Activated CD4-positive, alpha-beta memory T cell treated with anti-CD3 and anti-CD28 coated beads for 36 hours (primary cell): ENCODE data around the gene FCGR3A. TPM values are rescaled to one million over a fixed set of nuclear protein-coding genes. Genes with fewer than 3 reads are reported as not detected.
"Not testable (repeated sequence)": the region's sequence is repeated elsewhere in the genome, so short reads cannot be mapped to it uniquely, and the experiment has no call there.

Source experiments
- CTCF ChIA-PET: fragments of 350-600 bp; sonication (Branson Sonifier 250); formaldehyde crosslinking; loops from one replicate; lab custom pipeline; 2021; ENCODE audit warnings: antibody characterized with exemption, inconsistent platforms; lab: Charles Lee
- POLR2A ChIA-PET: fragments of 350-600 bp; sonication (Branson Sonifier 250); formaldehyde crosslinking; loops from one replicate; lab custom pipeline; 2021; ENCODE audit warnings: antibody characterized with exemption; lab: Charles Lee
- DNase-seq: peaks from one replicate; pipeline ENCODE4 v3.0.0-alpha.2; 2020
- H3K27ac Mint-ChIP-seq: one replicate; pipeline ENCODE4 v1.8.0; 2021; ENCODE audit warnings: mixed read lengths
- H3K27me3 Mint-ChIP-seq: one replicate; pipeline ENCODE4 v1.8.0; 2021; ENCODE audit warnings: mixed read lengths
- H3K36me3 Mint-ChIP-seq: one replicate; pipeline ENCODE4 v1.8.0; 2021; ENCODE audit warnings: mixed read lengths
- H3K4me1 Mint-ChIP-seq: one replicate; pipeline ENCODE4 v1.8.0; 2021; ENCODE audit warnings: low read depth, mixed read lengths
- H3K4me3 Mint-ChIP-seq: one replicate; pipeline ENCODE4 v1.8.0; 2021; ENCODE audit warnings: mild to moderate bottlenecking, mixed read lengths
- H3K9me3 Mint-ChIP-seq: one replicate; pipeline ENCODE4 v1.8.0; 2021; ENCODE audit warnings: mixed read lengths
- intact Hi-C: fragments of 100-400 bp; cut with micrococcal nuclease; formaldehyde crosslinking; loops from one replicate; pipeline ENCODE4 v1.15.1; 2023
- total RNA-seq, 2 experiments: library from RNA; stranded (reverse); gene quantifications; one replicate each; pipeline ENCODE4 v1.2.3, GENCODE V29; 2021

The FCGR3A gene
- total RNA-seq, result not detected

GRCh38 chr1:161549652-161550051 lies at the start of gene FCGR3A:
Gene FCGR3A (minus strand): TSS chr1:161549818. CDS start chr1:161549736, 82 bp downstream.
- Mint-ChIP-seq H3K27me3 (no peaks in the 10 kb centered on the region), H3K27ac (no peak within 1 kb of the TSS), H3K9me3 (no peaks in the 10 kb centered on the region), H3K4me1 (peaks cover 18% of the 10 kb centered on the region), H3K36me3 (no peaks in the 10 kb centered on the region), H3K4me3 (no peak within 1 kb of the TSS)
- ChIA-PET POLR2A (no interaction called here), CTCF (no interaction called here)
- DNase-seq, result no peak
- intact Hi-C loops, result no loop called here

GRCh38 chr1:161597077-161597476 lies 47.5 kb upstream of the FCGR3A start:
- CTCF ChIA-PET, result not testable (repeated sequence)

DNA sequence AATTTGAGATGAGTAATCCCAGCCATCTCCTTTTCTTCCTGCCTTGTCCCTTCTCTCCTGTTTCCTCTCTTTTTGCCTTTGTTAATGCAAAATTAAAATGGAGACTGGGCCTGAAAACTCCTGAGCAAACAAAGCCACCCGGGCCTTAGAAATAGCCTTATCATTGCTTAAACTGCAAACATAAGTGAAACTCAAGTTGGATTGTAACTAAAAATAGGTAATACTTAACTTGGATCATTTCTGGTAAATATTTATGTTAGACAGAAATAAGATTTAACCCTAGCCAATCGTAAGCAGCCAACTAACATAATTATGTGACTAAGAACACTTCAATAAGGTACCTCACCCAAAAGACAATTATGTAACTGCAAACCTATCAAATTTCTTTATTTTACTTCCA lies 46.0 kb upstream of the FCGR3A start:
- DNase-seq, H3K36me3 Mint-ChIP-seq, POLR2A ChIA-PET, H3K4me1 Mint-ChIP-seq, H3K27me3 Mint-ChIP-seq, H3K9me3 Mint-ChIP-seq, intact Hi-C loops, H3K27ac Mint-ChIP-seq, CTCF ChIA-PET, H3K4me3 Mint-ChIP-seq: not testable (repeated sequence)

More at GRCh38 chr1:161597077-161597476, 47.5 kb upstream of the FCGR3A start:
- H3K27me3 Mint-ChIP-seq, intact Hi-C loops, DNase-seq, H3K9me3 Mint-ChIP-seq, H3K27ac Mint-ChIP-seq, H3K4me3 Mint-ChIP-seq, H3K36me3 Mint-ChIP-seq, POLR2A ChIA-PET, H3K4me1 Mint-ChIP-seq: not testable (repeated sequence)

DNA sequence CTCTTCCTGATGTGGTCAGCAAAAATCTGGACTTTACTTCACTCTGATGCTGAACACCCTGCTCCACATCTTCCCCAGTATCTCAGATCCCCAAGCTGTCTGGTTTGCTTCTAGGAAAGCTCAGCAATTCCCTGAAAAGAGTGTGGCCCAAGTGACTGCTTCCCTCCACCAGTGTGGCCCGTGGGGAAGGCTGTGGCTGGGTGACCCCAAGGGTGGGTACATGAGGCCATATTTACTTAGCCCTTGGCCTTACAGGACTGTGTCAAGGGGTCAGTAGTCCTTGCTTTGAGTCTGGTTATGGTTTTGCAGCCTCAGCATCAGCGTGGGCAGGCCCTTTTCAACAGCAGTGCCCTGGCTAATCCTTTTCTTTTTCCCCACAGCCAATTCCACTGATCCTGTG lies 45.6 kb upstream of the FCGR3A start:
- H3K36me3 Mint-ChIP-seq, H3K9me3 Mint-ChIP-seq, intact Hi-C loops, DNase-seq, H3K27ac Mint-ChIP-seq, CTCF ChIA-PET, H3K4me1 Mint-ChIP-seq, POLR2A ChIA-PET, H3K4me3 Mint-ChIP-seq, H3K27me3 Mint-ChIP-seq: not testable (repeated sequence)

DNA sequence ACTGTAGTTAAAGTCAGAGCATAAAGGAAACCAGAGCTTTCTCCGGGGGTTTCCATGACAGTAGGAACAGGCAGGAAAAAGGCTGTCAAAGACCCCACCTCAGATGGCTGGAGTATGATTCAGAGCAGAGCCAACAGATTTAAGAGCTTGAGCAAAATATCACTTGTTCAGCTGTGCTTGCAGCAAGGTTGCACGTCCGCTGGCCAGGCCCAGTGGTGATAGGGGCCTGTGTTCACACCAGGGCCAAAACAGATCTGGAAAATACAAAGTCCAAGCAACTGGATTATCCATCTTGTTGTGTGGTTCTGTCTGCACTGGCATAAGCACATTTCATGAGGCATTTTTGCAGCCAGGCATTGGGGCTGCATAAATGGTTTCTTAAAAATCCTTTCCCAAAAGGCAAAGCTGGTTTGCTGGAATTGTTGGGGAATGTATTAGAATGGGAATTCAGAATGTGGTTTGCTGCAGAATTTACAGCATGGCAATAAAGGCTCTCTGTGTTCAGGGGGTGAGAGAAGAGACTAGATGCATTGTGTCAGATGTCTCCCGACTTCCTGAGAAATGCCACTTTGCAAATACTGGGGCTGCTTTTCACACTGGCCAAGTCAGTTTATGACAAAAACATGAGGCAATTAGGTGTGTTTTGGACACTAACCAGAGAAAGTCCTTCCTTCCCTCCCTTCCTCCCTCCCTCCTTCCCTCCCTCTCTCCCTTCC lies 44.8 kb upstream of the FCGR3A start:
- DNase-seq, H3K9me3 Mint-ChIP-seq, H3K27me3 Mint-ChIP-seq, H3K36me3 Mint-ChIP-seq, POLR2A ChIA-PET, H3K4me3 Mint-ChIP-seq, CTCF ChIA-PET, H3K27ac Mint-ChIP-seq, intact Hi-C loops, H3K4me1 Mint-ChIP-seq: not testable (repeated sequence)

GRCh38 chr1:161593092-161593755 lies 43.6 kb upstream of the FCGR3A start:
- H3K4me3 Mint-ChIP-seq, H3K9me3 Mint-ChIP-seq, CTCF ChIA-PET, H3K36me3 Mint-ChIP-seq, H3K4me1 Mint-ChIP-seq, POLR2A ChIA-PET, DNase-seq, intact Hi-C loops, H3K27me3 Mint-ChIP-seq, H3K27ac Mint-ChIP-seq: not testable (repeated sequence)

DNA sequence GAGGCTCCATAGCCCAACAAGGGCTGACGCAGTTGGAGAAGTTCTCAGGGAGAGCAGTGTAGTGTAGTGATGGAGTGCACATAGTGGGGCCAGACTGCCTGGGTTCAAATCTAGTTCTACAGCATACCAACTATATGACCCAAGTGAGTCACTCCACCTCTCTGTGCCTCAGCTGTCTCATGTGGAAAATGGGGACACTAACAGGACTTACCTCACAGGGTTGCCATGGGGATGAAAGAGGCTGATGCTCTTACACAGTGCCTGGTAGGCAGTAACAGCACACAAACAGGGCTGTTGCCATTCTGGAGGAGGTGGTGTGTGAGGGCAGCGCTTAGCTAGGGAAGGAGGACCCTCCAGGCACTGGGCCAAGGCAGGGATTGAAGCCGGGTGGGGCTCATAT lies 43.0 kb upstream of the FCGR3A start:
- H3K36me3 Mint-ChIP-seq, H3K4me3 Mint-ChIP-seq, DNase-seq, H3K4me1 Mint-ChIP-seq, H3K27me3 Mint-ChIP-seq, H3K27ac Mint-ChIP-seq, CTCF ChIA-PET, POLR2A ChIA-PET, H3K9me3 Mint-ChIP-seq, intact Hi-C loops: not testable (repeated sequence)

DNA sequence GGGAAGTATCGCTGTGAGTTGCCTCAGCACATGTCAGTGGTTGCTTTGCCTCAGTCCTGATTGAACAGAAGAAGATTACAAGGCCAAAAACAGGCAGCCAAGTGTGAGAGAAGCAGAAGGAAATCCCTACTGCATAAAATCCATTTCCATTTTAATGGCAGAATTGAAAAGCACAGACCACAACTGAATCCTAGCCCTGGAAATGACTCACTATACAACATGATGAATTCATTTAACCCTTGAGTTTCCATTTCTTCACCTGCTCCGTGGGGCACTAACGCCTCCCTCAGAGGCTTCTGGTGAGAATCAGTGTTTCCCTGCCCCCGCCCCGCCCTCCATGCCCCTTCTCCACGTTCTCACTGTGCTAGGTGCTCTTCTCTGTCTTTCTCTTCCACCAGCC lies 40.3 kb upstream of the FCGR3A start:
- H3K27me3 Mint-ChIP-seq, intact Hi-C loops, H3K9me3 Mint-ChIP-seq, H3K4me3 Mint-ChIP-seq, H3K4me1 Mint-ChIP-seq, DNase-seq, CTCF ChIA-PET, POLR2A ChIA-PET, H3K27ac Mint-ChIP-seq, H3K36me3 Mint-ChIP-seq: not testable (repeated sequence)

DNA sequence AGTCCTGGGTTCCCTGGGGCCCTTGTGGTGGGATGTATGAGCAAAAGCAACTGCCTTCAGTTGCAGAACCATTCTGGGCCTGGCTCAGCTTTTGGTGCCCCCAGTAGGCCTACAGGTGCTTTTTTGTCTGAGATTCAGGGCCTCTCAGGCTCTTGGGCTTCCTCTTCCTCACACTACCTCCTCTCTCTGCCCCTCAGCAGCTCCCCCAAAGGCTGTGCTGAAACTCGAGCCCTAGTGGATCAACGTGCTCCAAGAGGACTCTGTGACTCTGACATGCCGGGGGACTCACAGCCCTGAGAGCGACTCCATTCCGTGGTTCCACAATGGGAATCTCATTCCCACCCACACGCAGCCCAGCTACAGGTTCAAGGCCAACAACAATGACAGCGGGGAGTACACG lies 39.7 kb upstream of the FCGR3A start:
- H3K27me3 Mint-ChIP-seq, H3K36me3 Mint-ChIP-seq, CTCF ChIA-PET, H3K4me1 Mint-ChIP-seq, DNase-seq, POLR2A ChIA-PET, H3K4me3 Mint-ChIP-seq, intact Hi-C loops, H3K27ac Mint-ChIP-seq, H3K9me3 Mint-ChIP-seq: not testable (repeated sequence)

GRCh38 chr1:161588596-161588995 lies 39.0 kb upstream of the FCGR3A start:
- CTCF ChIA-PET, H3K9me3 Mint-ChIP-seq, H3K27me3 Mint-ChIP-seq, H3K36me3 Mint-ChIP-seq, DNase-seq, H3K4me3 Mint-ChIP-seq, H3K4me1 Mint-ChIP-seq, intact Hi-C loops, H3K27ac Mint-ChIP-seq, POLR2A ChIA-PET: not testable (repeated sequence)

DNA sequence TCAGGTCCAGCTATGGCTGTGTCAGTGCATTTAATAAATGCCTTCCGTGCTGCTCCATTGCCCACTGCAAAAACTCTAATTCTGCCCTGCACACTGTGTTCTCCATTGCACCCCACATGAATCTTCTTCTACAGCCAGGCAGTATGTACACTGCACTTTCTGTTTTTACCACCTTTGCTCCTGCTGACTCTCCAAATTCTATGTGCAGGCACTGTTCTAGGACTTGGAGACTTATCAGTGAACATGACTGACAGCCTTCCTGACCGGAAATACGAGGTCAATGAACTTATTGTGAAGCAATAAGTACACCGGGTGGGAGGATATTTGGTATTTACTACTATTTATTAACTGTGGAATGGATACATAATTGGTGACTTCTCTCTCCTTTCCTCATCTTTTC lies 33.3 kb upstream of the FCGR3A start:
- H3K27ac Mint-ChIP-seq, POLR2A ChIA-PET, H3K4me1 Mint-ChIP-seq, H3K36me3 Mint-ChIP-seq, DNase-seq, H3K4me3 Mint-ChIP-seq, intact Hi-C loops, H3K27me3 Mint-ChIP-seq, CTCF ChIA-PET, H3K9me3 Mint-ChIP-seq: not testable (repeated sequence)

DNA sequence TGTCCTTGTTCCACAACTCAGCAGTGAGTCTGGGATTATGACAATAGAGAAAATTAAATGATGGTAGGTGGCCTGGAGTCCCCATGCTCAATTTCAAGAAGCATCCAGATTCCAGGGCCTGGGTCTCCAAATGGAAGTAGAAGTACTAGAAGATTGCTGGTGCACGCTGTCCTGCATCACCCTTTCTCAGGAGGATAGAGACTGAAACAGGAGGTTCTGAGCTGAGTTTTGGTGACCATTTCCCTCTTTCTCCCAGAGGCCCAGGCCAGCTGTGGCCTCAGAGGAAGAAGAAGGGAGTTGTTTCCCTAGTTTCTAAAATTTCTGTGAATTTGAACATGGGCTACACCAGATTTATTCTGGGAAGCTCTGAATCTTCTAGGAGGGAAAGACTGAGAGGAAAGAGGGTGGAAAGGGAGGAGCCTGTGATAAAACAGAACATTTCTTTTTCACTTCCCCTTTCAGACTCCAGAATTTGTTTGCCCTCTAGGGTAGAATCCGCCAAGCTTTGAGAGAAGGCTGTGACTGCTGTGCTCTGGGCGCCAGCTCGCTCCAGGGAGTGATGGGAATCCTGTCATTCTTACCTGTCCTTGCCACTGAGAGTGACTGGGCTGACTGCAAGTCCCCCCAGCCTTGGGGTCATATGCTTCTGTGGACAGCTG lies 31.4 kb upstream of the FCGR3A start:
- intact Hi-C loops, CTCF ChIA-PET: not testable (repeated sequence)

More for the DNA sequence above, 31.4 kb upstream of the FCGR3A start:
- POLR2A ChIA-PET, H3K27ac Mint-ChIP-seq, H3K4me1 Mint-ChIP-seq, H3K27me3 Mint-ChIP-seq, DNase-seq, H3K4me3 Mint-ChIP-seq, H3K36me3 Mint-ChIP-seq, H3K9me3 Mint-ChIP-seq: not testable (repeated sequence)
